NCI-H2107 treated with DMSO at 0.1 percent for 48 hours (cell line): ENCODE measurements around the gene PLEKHM2.
"Not testable (repeated sequence)": the region's sequence is repeated elsewhere in the genome, so short reads cannot be mapped to it uniquely, and the experiment has no call there.

Experiments used
- DNase-seq: peaks from one replicate; lab custom pipeline; 2025; ENCODE audit not compliant: unreplicated experiment; lab: John Stamatoyannopoulos, UW

Gene PLEKHM2

DNA sequence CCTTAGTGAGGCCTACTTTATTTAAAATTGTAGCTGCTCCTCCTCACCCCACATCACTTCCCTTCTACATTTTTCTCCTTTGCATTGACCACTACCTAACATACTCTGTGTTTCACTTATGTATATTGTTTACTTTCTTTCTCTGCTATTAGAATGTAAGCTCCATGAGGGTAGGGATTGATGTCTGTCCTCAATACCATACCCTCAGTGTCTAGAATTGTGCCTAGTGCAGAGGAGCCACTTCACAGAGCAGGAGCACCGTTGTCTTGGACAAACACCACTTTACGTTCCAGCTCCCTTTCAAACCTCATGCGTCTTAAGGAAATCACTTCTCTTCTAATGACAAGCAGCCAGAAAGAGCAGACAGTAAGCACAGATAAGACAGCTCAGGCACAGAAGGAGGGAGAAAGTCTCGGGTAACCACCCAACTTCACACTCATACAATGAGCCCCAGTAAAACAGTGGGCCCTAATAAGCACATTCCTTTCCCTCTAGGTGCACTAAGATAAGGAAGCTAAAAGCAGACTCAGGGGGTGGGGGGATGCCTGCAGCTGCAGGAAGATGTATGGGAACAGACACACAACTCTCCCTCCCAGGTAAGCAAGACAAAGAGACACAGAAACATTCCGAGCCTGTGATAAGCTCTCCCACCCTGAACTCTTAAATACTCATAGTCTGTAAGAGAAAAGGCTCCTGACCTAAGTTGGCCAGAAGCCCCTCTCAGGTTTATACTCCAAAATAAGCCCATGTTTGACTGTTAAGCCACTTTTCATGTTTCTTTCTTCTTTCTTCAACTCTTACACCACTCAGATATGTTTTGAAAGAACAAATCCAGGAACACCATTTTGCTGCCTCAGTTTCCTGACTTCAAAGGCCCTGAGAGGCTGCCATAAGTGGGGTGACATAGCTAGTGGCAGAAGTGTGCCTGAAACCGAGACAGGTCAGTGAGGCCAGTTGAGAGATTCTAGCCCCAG is 7.1 kb upstream of the PLEKHM2 start:
- no peak for DNase-seq

DNA sequence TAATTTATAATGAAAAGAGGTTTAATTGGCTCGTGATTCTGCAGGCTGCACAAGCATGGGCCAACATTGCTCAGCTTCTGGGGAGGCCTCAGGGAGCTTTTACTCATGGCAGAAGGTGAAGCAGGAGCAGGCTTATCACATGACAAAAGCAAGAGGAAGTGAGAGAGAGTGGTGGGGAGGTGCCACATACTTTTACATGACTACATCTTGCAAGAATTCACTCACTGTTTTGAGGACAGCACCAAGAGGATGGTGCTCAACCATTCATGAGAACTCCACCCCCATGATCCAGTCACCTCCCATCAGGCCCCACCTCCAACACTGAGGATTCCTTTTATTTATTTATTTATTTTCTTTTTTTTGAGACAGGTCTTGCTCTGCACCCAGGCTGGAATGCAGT is 5.5 kb upstream of the PLEKHM2 start:
- DNase-seq = no peak

DNA sequence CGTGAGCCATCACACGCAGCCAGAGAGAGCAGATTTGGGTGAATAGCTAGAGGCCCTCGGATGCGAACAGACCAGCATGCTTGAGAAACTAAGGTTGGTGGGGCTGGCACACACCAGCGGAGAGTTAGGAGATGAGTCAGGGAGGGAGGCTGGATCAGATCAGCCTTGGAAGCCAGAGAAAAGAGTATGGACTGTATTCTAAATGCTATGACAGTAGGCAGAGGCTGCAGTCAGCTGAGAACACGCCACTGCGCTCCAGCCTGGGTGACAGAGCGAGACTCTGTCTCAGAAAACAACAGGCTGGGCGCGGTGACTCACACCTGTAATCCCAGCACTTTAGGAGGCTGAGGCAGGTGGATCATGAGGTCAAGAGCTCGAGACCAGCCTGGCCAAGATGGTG is 4.0 kb upstream of the PLEKHM2 start:
- DNase-seq = no peak

DNA sequence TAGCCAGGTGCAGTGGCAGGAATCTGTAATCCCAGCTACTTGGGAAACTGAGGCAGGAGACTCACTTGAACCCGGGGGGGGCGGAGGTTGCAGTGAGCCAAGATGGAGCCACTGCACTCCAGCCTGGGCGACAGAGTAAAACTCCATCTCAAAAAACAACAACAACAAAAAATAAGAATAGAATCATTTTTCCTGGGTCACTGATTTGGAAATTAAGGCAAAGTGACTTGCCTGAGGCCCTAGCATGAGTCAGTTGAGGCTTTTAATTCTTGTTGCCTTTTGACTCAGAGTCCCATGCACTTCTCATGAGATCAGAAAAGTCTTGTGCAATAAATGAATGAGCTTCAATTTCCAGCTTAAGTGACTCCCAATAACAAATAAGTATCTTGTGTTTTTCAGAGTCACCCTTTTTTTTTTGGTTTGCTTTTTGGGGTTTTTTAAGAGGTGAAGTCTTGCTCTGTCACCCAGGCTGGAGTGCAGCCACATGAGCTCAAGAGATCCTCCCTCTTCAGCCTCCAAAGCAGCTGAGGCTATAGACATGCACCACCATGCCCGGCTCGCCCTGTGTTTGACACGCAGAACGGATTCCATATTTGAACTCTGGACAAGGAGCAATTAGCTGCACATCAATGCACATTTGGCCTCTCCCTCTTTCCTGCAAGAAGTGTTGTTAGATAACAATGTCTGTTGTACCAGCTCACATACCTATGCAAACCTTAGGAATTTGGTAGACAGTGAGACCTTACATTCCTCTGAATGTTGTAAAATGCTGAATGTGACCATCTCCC is 3.4 kb upstream of the PLEKHM2 start:
- DNase-seq = no peak

DNA sequence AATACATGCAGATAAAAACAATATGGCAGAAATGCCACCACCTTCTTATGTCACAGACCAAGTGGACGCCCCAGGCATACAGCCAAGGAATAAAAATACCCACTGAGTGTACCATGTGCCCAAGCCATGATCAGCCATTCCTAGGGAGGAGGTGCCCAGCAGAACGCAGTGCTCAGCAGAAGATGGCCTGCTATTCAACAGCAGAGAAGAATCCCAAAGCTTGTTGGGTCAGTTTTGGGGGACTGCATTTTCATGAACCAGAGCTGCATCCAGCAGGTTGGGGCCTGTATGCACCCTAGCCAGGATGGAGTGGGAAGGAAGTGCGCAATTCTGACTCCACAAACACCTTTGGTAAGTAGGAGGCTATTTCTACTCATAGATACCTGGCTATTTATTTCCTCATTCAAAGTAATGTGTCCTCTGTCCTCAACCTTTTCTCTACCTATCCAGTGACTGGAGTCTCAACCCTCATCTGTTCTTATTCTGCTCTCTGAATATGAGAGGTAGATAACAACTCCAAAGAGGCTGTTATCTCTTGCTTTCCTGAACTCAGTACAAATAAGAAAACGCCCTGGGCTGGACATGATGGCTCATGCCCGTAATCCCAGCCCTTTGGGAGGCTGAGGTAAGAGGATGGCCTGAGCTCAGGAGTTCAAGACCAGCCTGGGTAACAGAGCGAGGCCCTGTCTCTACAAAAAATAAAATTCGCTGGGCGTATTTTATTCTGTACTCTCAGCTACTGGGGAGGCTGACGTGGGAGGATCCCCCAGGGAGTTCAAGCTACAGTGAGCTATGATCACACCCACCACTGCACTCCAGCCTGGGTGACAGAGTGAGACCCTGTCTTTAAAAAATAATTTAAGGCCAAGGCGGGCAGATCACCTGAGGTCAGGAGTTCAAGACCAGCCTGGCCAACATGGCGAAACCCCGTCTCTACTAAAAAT is 2.5 kb upstream of the PLEKHM2 start:
- DNase-seq = no peak

DNA sequence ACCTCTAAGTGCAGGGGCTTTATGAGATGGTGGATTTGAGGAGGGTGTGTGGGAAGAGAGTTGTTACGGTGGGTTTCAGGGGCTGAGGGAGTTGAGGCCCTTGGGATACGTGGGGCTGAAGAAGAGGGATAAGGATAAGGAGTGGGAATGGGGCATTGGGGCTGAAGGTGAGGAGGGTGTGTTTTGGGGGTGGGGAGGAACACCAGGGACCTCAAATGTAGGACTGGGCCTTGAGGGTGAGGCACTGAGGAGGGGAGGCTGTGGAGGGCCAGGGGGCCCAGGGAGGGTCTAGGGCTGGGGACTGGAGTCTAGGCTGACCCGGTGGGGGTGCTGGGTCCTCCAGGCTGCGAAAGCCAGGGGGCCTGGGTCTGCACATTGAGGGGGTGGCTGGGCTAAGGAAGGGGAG is 1.2 kb upstream of the PLEKHM2 start:
- DNase-seq = no peak

DNA sequence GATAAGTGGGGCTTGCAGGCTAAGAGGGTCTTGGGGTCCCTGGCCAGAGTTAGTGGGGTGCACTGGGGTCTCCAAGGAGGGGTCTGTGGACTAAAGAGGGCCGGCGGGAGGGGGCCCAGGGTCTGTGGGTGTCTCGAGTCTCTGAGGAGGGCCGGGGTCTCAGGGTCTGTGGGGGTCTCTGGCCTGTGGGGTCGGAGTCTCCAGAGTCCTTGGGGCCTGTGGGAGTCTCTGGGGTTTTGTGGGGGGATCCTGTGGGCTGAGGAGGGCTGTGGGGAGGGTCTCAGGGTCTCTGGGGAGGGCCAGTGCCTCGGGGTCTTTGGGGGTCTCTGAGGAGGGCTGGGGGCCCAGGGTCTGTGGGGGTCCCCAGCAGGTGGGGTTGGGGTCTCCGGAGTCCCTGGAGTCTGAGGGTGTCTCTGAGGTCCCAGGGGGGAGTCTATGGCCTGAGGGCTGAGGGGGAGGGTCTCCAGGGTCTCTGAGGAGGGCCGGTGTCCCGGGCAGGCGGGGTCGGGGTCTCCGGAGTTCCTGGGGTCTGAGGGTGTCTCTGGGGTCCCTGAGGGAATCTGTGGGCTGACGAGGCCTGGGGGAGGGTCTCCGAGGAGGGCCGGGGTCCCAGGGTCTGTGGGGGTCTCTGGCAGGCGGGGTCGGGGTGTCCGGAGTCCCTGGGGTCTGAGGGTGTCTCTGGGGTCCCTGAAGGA is 628 bp upstream of the PLEKHM2 start:
- DNase-seq = no peak

DNA sequence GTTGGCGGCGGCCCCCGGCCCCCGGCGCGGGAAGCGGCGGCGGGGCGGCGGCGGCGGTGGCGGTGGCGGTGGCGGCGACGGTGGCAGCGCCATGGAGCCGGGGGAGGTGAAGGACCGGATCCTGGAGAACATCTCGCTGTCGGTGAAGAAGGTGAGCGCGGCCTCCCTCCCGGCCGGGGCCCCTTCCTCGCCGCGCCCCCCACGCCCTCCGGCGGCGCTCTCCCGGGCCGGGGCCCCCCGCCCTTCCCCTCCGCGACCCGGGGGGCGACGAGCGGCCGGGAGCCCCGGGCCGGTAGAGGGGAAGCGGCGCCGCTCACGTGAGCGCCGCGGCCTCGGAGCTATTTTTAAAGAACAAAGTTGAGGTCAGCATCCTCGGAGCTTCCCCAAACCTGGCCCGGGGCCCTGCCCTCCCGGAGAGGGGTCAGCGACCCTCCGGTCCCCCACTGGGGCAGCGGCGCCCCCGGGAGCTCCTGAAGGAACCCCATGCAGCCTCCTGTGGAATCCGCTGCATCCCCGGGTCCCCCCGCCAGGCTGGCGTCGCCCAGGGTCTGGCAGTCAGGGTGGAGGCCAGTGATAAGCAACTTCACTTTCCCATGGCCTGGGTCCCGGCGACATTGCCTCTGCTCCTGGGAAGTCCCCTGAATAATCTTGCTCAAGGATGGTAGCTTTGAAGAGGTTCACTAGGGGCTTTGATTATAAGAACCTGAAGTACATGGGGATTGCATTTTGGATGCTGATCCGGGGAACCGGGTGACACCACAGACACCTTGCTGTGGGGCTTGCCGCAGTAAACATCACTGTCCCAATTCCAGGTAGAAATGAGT is 560 bp downstream of the PLEKHM2 start:
- DNase-seq = no peak

DNA sequence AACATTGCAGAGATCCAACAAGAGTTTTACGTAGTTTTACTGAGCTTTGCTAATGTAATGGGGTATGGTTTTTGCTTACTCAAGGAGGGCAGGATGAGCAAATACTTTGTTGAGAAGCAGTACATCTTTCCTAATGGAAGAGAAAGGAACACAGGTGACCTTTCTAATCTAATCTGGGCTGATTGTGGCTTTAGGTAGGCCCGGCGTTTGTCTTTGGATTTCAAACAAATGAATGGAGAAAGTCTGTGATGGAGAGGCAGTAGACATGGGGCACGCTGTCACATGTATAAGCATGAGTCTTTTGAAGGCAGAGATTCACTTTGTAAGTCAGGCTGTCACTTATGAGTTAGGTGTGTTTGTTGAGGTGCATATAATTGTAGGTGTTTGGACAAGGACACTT is 1.7 kb downstream of the PLEKHM2 start:
- no peak for DNase-seq

DNA sequence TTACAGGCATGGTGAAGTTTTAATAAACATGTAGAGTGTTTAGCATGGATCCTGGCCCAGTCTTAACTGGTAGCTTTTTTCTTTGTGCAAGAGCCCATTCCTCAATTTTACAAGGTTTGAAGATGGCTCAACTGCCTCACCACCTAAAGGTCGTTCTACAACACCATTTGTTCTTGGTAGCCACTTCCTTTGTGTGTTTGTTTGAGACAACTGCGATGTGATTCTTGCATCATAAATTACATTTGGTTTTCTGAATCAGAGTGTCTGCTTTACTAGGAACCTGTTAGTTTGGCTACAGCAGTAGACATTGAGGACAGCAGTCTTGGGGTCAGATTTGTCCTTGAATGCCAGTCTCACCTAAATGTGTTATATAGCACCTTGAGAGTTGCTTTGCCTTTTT is 3.3 kb downstream of the PLEKHM2 start:
- no peak for DNase-seq

DNA sequence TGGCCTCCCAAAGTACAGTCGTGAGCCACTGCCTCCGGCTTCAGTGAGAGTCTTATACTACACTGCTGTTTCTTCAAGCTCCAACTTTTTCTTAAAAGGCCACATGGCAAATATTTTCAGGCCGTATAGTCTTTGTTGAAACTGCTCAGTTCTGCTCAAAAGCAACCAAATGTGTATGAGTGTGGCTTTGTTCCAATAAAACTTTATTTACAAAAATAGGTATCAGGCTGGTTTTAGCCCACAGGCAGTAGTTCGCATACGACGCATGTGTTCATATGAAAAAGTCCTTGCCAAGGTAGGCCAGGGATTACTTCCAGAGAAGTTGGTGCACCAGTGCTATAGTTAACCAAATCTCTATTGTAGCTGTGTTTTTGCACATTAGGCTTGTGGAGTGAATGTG is 6.2 kb downstream of the PLEKHM2 start:
- no peak for DNase-seq

DNA sequence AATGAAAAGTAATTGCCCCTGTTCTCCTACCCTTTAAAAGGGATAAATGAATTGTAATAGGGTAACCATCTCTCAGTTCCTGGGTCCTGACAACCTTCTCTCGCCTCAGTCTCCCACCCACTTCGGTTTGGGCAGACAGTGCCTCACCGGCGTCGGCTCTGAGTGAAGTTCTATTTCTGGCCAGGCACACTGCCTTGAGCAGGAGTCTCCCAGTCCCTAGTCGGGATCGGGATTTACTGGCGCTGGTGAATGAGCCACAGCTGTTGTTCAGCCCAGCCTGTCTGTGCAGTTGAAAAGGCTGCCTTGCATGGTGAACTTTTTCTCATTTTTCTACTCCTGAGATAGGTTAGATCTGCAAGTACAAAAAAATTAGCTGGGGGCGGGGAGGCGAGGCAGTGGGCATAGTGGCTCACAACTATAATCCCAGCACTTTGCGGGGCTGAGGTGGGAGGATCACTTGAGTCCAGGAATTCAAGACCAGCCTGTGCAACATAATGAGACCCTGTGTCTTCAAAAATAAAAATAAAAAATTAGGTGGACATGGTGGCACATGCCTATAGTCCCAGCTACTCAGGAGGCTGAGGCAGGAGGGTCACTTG is 7.4 kb downstream of the PLEKHM2 start:
- DNase-seq = no peak

DNA sequence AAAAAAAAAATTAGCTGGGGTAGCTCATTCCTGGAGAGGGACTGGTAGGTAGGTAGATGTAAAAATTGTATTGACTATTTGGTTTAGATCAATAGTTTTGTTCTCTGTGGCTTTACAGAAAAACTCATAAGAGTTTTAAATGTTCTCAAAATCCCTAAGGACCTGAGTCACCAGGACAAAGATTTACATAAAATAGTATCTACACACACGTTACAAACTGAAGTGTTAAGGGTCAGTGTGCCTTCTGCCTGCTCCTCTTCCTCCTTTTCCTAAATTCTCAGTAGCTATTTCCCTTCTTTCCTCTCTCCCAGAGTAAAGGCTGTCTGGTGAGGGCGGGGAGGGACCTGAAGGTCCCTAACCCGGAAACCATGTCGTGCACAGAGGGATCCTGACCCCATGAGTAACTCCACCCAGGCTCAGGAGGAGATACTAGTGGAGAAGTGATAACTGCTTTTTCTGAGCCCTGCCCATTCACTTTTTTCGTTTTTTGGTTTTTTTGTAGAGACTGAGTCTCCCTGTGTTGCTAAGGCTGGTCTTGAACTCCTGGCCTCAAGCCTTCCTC is 8.1 kb downstream of the PLEKHM2 start:
- DNase-seq = no peak

DNA sequence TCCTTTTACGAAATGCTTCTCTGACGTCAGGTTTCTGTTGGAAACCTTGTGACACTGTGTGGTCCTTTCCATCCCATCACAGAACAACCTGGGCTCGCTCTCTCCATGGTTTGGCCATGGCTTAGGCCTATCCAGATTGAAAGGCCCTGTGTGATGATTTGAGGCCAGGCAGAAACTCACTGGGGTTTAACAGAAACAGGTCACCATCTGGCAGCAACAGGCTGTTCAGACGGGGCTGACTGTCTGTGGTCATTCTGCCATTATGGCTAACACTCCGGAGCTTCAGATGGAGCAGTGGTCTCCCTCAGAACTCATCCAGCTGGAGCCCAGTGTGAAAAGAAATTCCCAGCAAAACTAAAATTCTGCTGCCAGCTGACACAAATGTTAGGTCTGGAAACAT is 9.3 kb downstream of the PLEKHM2 start:
- no peak for DNase-seq

DNA sequence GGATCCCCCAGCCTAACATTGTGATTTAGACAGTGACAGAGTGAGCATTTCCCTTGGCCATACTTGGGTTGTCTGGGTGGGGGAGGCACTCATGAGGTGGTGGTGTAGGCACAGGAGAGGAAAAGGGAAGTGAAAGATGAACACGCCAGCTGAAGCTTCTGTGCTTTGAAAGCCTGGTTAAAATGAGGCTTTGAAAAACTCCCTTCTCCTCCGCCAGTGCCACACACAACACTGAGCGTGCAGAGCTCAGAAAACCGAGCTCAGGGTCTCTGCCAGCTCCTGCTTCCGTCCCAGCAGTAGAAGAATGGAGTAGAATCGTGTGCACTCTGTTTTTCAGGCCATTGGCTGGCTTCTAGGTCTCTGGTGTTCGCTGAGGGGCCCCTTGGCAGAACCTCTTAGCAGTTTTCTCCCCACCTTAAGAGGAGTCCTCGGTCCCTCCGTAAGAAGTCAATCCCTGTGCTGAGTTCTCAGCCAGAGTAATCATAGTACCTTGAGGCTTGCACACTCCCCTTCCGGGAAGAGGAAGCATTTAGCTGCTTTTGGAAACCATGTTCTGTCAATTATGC is 12.9 kb downstream of the PLEKHM2 start:
- no peak for DNase-seq

DNA sequence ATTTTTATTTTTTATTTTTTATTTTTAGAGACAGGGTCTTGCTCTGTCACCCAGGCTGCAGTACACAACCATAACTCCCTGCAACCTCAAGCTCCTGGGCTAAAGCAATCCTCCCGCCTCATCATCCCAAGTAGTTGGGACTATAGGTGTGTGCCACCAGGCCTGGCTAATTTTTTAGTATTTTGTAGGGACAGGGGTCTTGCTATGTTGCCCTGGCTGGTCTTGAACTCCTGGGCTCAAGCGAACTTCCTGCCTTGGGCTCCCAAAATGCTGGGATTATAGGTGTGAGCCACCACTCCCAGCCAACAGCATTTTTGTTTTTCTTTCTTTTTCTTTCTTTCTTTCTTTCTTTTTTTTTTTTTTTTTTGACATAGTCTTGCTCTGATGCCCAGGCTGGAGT is 14.1 kb downstream of the PLEKHM2 start:
- no peak for DNase-seq

DNA sequence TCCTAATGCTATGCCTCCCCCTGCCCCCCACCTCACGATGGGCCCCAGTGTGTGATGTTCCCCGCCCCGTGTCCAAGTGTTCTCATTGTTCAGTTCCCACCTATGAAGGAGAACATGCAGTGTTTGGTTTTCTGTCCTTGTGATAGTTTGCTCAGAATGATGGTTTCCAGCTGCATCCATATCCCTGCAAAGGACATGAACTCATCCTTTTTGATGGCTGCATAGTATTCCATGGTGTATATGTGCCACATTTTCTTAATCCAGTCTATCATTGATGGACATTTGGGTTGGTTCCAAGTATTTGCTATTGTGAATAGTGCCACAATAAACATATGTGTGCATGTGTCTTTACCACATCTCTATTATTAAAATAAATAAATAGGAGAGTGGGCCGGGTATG is 15.2 kb downstream of the PLEKHM2 start:
- DNase-seq = not testable (repeated sequence)

DNA sequence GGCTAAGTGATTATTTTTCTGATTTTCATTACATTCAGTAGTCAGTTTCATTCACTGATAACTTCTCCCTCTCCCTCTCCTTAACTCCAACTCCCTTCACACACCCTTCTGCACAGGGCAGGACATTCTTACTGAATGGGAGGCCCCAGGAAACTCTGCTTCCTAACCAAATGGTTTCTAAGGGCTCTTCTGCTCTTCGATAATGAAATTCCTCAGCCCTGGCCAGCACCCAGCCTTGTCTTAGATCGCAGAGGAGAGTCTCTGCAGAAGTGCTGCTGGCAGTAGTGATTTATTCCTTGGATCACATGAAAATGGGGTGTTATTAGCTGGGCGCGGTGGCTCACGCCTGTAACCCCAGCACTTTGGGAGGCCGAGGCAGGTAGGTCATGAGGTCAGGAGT is 16.4 kb downstream of the PLEKHM2 start:
- DNase-seq = no peak

DNA sequence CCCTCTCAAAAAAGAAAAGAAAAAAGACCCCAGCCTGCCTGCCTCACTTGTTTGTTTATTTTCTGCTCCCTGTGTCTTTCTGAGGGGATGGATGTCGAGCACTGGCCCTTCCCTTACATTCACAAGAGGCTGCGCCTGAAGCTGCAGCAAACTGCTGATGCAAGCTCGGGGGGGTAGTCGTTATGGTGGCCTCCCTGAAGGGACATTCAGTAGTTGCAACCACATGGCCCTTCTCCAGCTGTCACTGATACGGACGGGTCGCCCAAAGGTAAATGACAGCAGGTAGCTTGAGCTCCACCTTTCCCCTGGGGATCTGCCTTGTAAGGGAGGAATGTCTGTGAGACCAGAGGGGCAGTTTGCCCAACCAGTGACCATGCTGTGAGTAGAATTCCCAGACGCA is 17.7 kb downstream of the PLEKHM2 start:
- DNase-seq = no peak
